Astrocyte (in vitro differentiated cells and primary cell): ENCODE results near the gene UBR1. TPM values are rescaled to one million over a fixed set of nuclear protein-coding genes. Genes with fewer than 3 reads are reported as not detected.
A peak's percentile ranks its signal among the peaks of the same experiment; 100 is the strongest.

Experiments
- DNase-seq: peaks from one replicate; pipeline ENCODE4 v3.0.0-alpha.2; 2010; ENCODE audit warnings: low read depth
- FAIRE-seq: peaks from 2 replicates; lab custom pipeline; 2011; peaks lifted over from hg19 to GRCh38; lab: Jason Lieb, UNC
- H2AFZ ChIP-seq: 2 replicates; pipeline ENCODE4 v1.6.0; 2012; ENCODE audit warnings: low read depth, low read length, inconsistent platforms
- H3K27ac ChIP-seq: 2 replicates; pipeline ENCODE4 v1.5.1; 2011; ENCODE audit warnings: low read depth, low read length, inconsistent platforms
- H3K27me3 ChIP-seq: 2 replicates; pipeline ENCODE4 v1.6.0; 2011; ENCODE audit warnings: low read length, inconsistent platforms; ENCODE audit not compliant: insufficient read depth
- H3K36me3 ChIP-seq: 2 replicates; pipeline ENCODE4 v1.5.1; 2011; ENCODE audit warnings: low read length, inconsistent platforms; ENCODE audit not compliant: insufficient read depth
- H3K4me1 ChIP-seq: 2 replicates; pipeline ENCODE4 v1.5.1; 2011; ENCODE audit warnings: low read length, inconsistent platforms; ENCODE audit not compliant: insufficient read depth
- H3K4me2 ChIP-seq: 2 replicates; pipeline ENCODE4 v1.6.0; 2012; ENCODE audit warnings: low read length, inconsistent platforms
- H3K4me3 ChIP-seq: 2 replicates; pipeline ENCODE4 v1.5.1; 2011; ENCODE audit warnings: low read depth, mild to moderate bottlenecking, low read length, inconsistent platforms; ENCODE audit not compliant: insufficient read depth
- H3K79me2 ChIP-seq: 2 replicates; pipeline ENCODE4 v1.6.0; 2012; ENCODE audit warnings: mild to moderate bottlenecking, low read length, inconsistent platforms; ENCODE audit not compliant: insufficient read depth
- H3K9ac ChIP-seq: 2 replicates; pipeline ENCODE4 v1.6.0; 2012; ENCODE audit warnings: mild to moderate bottlenecking, low read length, inconsistent platforms
- H3K9me3 ChIP-seq: 2 replicates; pipeline ENCODE4 v1.5.1; 2012; ENCODE audit warnings: low read depth, mild to moderate bottlenecking, low read length, inconsistent platforms; ENCODE audit not compliant: insufficient read depth
- H4K20me1 ChIP-seq: 2 replicates; pipeline ENCODE4 v1.6.0; 2012; ENCODE audit warnings: low read length, inconsistent platforms; ENCODE audit not compliant: insufficient read depth
- H3K27ac Mint-ChIP-seq: one replicate; pipeline ENCODE4 v1.8.0; 2021; ENCODE audit warnings: mild to moderate bottlenecking, mixed read lengths; ENCODE audit not compliant: unreplicated experiment
- H3K27me3 Mint-ChIP-seq: one replicate; pipeline ENCODE4 v1.8.0; 2021; ENCODE audit warnings: low read depth, mixed read lengths; ENCODE audit not compliant: unreplicated experiment
- H3K36me3 Mint-ChIP-seq: one replicate; pipeline ENCODE4 v1.8.0; 2021; ENCODE audit warnings: low read depth, mixed read lengths; ENCODE audit not compliant: unreplicated experiment
- H3K4me1 Mint-ChIP-seq: one replicate; pipeline ENCODE4 v1.8.0; 2021; ENCODE audit warnings: low read depth, mixed read lengths; ENCODE audit not compliant: unreplicated experiment
- H3K4me3 Mint-ChIP-seq: one replicate; pipeline ENCODE4 v1.8.0; 2021; ENCODE audit warnings: mild to moderate bottlenecking, moderate library complexity, mixed read lengths; ENCODE audit not compliant: unreplicated experiment
- H3K9me3 Mint-ChIP-seq: one replicate; pipeline ENCODE4 v1.8.0; 2021; ENCODE audit warnings: mild to moderate bottlenecking, mixed read lengths; ENCODE audit not compliant: unreplicated experiment
- EZH2 ChIP-seq: IDR thresholded peaks from 2 replicates; pipeline ENCODE4 v1.6.1; 2012; ENCODE audit warnings: mild to moderate bottlenecking, low read length, inconsistent platforms; ENCODE audit not compliant: insufficient read depth
- total RNA-seq: library from RNA; stranded (reverse); gene quantifications from 2 replicates; pipeline ENCODE4 v1.2.1, GENCODE V29; 2021
- TF ChIP-seq, protein P1 (sequence below): IDR thresholded peaks from 2 replicates; pipeline ENCODE4 v1.5.1; 2011; ENCODE audit warnings: low read depth, mild to moderate bottlenecking, inconsistent platforms, low read length, moderate library complexity; ENCODE audit not compliant: insufficient read depth

The UBR1 gene
- total RNA-seq, 1 donor from 2014 or later, result 25.7 TPM

DNA sequence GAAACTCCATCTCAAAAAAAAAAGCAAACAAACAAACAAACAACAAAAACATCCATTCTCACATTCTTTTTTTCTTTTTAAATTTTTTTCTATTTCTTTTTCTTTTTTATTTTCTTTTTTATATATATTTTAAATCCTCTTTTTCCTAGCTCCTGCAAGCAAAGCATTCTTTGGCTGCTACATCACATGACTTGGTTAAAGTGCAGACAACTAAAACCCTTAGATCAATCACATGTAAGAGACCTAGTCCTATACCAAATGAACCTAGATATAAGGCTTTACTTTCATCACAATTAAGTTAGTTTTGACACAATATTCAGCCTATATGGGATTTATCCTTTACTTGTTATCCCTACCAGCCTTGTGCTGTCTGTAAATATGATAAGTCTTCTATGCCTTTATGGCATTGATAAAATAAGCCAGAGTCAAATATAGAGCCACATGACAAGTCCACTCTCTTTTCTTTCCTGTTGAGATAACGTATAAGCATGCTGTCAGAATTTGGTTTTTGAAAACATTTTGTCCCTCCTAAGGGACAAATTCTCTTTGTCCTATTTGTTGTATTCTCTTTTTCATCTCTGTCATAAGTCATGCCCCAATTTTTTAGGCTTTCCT is 11.3 kb downstream of the UBR1 start:
- no peak overlapping the region for H2AFZ ChIP-seq
- Mint-ChIP-seq H3K27me3 (no peaks in the 10 kb centered on the region), H3K4me3 (no peak overlapping the region), H3K4me1 (peaks cover 33% of the 10 kb centered on the region), H3K27ac (no peak overlapping the region), H3K9me3 (no peaks in the 10 kb centered on the region), H3K36me3 (peaks cover 10% of the 10 kb centered on the region)
- TF ChIP-seq, protein P1, sequence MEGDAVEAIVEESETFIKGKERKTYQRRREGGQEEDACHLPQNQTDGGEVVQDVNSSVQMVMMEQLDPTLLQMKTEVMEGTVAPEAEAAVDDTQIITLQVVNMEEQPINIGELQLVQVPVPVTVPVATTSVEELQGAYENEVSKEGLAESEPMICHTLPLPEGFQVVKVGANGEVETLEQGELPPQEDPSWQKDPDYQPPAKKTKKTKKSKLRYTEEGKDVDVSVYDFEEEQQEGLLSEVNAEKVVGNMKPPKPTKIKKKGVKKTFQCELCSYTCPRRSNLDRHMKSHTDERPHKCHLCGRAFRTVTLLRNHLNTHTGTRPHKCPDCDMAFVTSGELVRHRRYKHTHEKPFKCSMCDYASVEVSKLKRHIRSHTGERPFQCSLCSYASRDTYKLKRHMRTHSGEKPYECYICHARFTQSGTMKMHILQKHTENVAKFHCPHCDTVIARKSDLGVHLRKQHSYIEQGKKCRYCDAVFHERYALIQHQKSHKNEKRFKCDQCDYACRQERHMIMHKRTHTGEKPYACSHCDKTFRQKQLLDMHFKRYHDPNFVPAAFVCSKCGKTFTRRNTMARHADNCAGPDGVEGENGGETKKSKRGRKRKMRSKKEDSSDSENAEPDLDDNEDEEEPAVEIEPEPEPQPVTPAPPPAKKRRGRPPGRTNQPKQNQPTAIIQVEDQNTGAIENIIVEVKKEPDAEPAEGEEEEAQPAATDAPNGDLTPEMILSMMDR, result no peak
- no peak for TF ChIP-seq EZH2
- H3K79me2 ChIP-seq, result peaks cover 79% of the 10 kb centered on the region
- no peak overlapping the region for H3K4me2 ChIP-seq
- H4K20me1 ChIP-seq, result peaks cover 57% of the 10 kb centered on the region
- DNase-seq (no peak), FAIRE-seq (no peak)
- no peaks in the 10 kb centered on the region for H3K27me3 ChIP-seq
- H3K4me1 ChIP-seq, result peaks cover 20% of the 10 kb centered on the region
- H3K9ac ChIP-seq, result no peak overlapping the region
- H3K27ac ChIP-seq, result no peak overlapping the region
- H3K4me3 ChIP-seq, result no peak overlapping the region
- no peaks in the 10 kb centered on the region for H3K36me3 ChIP-seq
- H3K9me3 ChIP-seq, result no peaks in the 10 kb centered on the region

GRCh38 chr15:43093026-43093425 is 12.8 kb downstream of the UBR1 start:
- no peaks in the 10 kb centered on the region for H3K27me3 ChIP-seq
- no peak overlapping the region for H2AFZ ChIP-seq
- peaks cover 20% of the 10 kb centered on the region for H3K4me1 ChIP-seq
- peak; percentile 87 for DNase-seq
- no peak for FAIRE-seq
- TF ChIP-seq, protein P1, result no peak
- no peak for TF ChIP-seq EZH2
- Mint-ChIP-seq H3K4me3 (peak overlapping the region; percentile 50), H3K36me3 (peaks cover 11% of the 10 kb centered on the region), H3K27ac (peak overlapping the region; percentile 95), H3K4me1 (peaks cover 33% of the 10 kb centered on the region), H3K9me3 (no peaks in the 10 kb centered on the region), H3K27me3 (no peaks in the 10 kb centered on the region)
- H3K9me3 ChIP-seq, result no peaks in the 10 kb centered on the region
- no peaks in the 10 kb centered on the region for H3K36me3 ChIP-seq
- no peak overlapping the region for H3K9ac ChIP-seq
- no peak overlapping the region for H3K4me3 ChIP-seq
- H3K4me2 ChIP-seq, result no peak overlapping the region
- H3K27ac ChIP-seq, result peak overlapping the region; percentile 41
- peaks cover 48% of the 10 kb centered on the region for H4K20me1 ChIP-seq
- H3K79me2 ChIP-seq, result peaks cover 79% of the 10 kb centered on the region

- H3K27ac ChIP-seq, result peak overlapping the region; percentile 41
- no peak overlapping the region for H3K4me3 ChIP-seq
Measured at GRCh38 chr15:43091859-43092258, 14.0 kb downstream of the UBR1 start.

More at GRCh38 chr15:43091859-43092258, 14.0 kb downstream of the UBR1 start:
- no peaks in the 10 kb centered on the region for H3K36me3 ChIP-seq
- no peak for DNase-seq
- Mint-ChIP-seq H3K27me3 (no peaks in the 10 kb centered on the region), H3K4me3 (no peak overlapping the region), H3K4me1 (peaks cover 32% of the 10 kb centered on the region), H3K9me3 (no peaks in the 10 kb centered on the region), H3K27ac (peak overlapping the region; percentile 95), H3K36me3 (peaks cover 9% of the 10 kb centered on the region)
- H3K4me2 ChIP-seq, result no peak overlapping the region
- H3K79me2 ChIP-seq, result peaks cover 77% of the 10 kb centered on the region
- TF ChIP-seq EZH2, result no peak
- TF ChIP-seq, protein P1, result no peak
- H3K27me3 ChIP-seq, result no peaks in the 10 kb centered on the region
- H3K9me3 ChIP-seq, result no peaks in the 10 kb centered on the region
- H2AFZ ChIP-seq, result no peak overlapping the region
- peaks cover 20% of the 10 kb centered on the region for H3K4me1 ChIP-seq
- no peak overlapping the region for H3K9ac ChIP-seq
- no peak for FAIRE-seq
- H4K20me1 ChIP-seq, result peaks cover 41% of the 10 kb centered on the region
